Left colon (tissue), 2 donors: ENCODE measurements around the gene APBA2. TPM values are rescaled to one million over a fixed set of nuclear protein-coding genes. Genes with fewer than 3 reads are reported as not detected.

ENCODE experiments used
- ATAC-seq: fragments of 200-7000 bp; cut with Tn5 transposase; one replicate; pipeline ENCODE4 v1.9.1; 2020; ENCODE audit warnings: mild to moderate bottlenecking, moderate library complexity
- DNase-seq, 2 donors: peaks; one replicate each; pipeline ENCODE4 v3.0.0-alpha.2; 2020
- intact Hi-C, 2 donors: fragments of 100-400 bp; cut with DNase I in 1 of 2; cut with micrococcal nuclease in 1 of 2; formaldehyde crosslinking; loops; one replicate each; pipeline versions ENCODE4 v1.11.2 to v1.14.0; 2022; cut with DNase I, micrococcal nuclease
- total RNA-seq, 2 donors: library from RNA; stranded (reverse); fragmentation: NEBNext Ultra II Directional; extraction: Animal tissue kit (Norgen Biotek cat#: 25700); gene quantifications; one replicate each; pipeline ENCODE4 v1.2.1, GENCODE V29; 2021
- donor health status: DM: no; HTN: no; CAD: no.
- donor health status: DM: yes; HTN: yes; CAD: no.

APBA2 gene
- total RNA-seq, 2 donors from 2014 or later: 1.2 to 1.6 TPM

DNA sequence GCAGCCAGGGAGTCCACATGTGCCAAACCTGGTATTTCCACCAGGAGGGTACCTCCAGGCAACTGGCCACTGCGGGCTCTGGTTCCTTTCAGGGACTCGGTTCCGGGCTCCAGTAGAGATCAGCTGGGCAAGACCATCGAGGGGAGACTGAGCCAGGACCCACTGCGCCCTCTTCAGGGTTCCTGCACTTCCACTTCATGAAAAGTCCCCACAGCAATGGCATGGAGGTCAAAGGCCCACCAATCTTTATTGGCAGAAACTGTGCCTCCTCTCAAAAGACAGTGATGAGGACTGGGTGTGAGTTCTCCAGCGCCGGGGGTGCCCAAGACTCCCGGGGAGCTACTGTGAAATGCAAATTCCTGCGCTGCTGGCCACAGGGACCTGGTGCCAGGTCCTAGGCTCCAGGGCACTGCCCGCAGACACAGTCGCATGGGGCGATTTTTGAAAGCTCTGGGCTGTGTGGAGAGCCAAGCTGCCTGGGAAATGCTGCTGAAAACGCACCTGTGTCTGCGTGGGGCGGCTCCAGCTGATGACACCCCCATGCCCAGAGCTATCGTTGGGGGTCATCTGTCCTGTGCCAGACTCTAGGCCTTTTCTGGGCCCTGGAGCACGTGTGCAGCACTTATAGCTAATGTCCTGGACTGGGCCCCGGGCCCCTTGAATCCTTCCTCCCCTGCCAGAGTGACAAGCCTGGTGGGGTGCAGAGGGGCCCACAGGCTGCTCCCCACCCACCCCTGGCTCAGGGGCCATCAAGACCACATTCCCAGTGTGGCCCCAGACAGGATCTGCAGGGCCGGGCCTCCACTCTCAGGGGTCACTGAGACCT is 239.8 kb downstream of the APBA2 start:
- no peak for DNase-seq
- intact Hi-C loops: loop anchor here in 1 of 2 donors (10.0 kb wide), 1 partner anchor 59 kb away; no protein-coding TSS in a partner anchor
- ATAC-seq: no peak

DNA sequence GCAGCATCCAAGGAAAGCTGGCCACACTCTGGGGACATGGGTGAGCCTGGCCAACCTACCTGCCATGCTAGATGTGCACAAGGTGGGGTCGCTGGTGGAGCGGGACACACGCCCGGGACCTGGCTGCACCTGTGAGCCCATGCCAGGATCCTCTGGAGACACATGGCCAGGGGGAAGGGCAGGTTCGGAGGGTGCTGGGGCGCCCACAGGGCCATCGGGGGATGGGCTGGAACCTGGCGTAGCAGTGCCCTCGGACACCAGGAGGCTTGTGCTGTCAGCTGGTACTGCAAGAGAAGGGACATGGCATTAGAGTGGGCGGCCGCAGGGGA is 240.4 kb downstream of the APBA2 start:
- intact Hi-C loops: loop anchor here in 1 of 2 donors (10.0 kb wide), 1 partner anchor 59 kb away; no protein-coding TSS in a partner anchor
- ATAC-seq: no peak
- no peak for DNase-seq

DNA sequence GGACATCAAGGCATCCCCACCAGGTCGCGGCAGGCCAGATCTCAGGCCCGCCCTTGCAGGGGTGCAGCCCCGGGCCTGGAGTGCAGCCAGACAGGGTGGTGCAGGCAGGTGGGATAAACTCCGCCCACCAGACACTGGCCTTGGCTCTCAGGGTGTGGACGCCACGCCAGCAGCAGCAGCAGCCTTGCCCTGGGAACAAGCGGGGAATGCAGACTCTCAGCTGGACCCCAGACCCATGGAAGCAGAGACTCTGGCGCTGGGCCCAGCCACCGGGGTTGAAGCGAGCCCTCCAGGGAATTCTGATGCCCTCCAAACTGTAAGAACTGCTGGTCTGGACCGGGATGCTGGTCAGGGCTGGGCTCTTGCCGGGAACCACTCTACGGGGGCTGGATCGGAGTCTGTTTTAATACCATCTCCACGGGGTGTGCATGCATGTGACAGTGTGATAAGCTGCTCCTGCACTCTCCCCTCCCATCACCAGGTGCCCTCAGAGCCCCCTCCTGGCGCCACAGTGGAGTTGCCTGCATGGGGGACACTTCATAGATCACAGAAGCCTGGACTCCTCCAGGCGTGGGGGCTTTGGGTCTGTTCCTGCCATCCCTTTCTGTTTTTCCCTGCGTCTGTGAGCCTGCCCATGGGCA is 241.2 kb downstream of the APBA2 start:
- DNase-seq (no peak), ATAC-seq (peak; percentile 26)
- intact Hi-C loops: loop anchor here in 1 of 2 donors (10.0 kb wide), 1 partner anchor 58 kb away; no protein-coding TSS in a partner anchor

DNA sequence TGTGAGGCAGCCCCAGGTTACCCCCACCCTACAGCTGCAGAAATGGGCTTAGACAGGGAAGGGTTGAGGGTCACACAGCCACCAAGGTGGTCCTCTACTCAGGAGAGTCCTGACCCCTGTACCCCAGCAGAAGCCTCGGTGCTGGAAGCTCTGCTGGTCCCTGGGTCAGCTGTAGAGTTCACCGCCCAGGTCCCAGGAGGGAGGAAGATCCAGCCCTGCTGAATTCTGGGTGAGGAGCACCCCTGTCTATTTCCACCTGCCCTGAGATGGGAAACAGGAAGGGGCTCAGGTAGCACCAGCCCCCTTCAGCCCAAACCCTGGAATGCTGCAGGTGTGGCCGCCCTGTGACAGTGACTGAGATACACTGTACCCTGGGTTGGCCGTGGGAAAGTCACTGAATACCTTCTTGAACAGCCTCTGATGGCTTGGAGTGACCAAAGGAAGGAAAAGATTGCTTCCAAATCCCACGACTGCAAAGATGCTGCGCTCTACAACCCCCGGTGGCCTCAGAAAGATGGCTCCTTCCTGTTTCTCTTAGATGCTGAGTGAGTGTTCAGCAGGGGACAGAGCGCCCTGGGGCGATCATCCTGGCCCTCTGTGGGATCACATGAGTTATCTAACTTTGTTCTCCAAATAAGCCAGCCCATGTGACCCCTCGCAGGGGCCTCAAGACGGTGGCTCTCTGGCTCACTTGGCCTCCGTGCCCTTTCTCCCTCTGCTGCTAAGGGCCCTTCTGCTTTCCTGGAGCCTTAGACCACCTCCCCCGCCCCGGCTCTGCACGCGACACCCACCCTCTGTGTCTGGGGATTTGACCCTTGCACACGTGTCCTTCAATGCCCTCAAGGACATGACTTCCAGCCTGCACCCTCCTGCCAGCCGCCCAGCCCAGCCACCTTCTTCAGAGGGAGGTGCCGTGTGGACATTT is 242.0 kb downstream of the APBA2 start:
- DNase-seq: peak in 1 of 2 donors; percentile 20
- ATAC-seq: no peak
- intact Hi-C loops: loop anchor here in 1 of 2 donors (10.0 kb wide), 1 partner anchor 57 kb away; no protein-coding TSS in a partner anchor

DNA sequence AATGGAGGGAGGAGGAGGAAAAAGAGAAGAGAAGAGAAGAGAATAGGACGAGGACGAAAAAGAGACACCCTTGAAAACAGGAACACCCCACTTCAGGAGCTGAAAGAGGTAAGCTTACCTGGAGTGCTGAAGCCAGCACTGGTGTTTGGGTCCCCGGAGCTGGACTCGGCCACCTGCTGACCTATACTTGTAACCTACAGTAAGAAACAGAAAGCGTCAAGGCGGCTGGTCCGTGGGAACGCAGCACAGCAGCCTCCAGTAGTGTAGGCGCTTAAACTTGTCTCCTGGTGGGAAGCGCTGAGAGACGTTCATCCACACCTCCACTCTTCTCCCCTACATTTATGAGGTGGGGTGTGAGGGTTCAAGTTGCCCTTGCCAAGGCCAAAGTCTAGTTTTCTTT is 242.9 kb downstream of the APBA2 start:
- DNase-seq (peak in 1 of 2 donors; percentile 5), ATAC-seq (no peak)
- intact Hi-C loops: loop anchor here in 1 of 2 donors (10.0 kb wide), 1 partner anchor 56 kb away; no protein-coding TSS in a partner anchor

DNA sequence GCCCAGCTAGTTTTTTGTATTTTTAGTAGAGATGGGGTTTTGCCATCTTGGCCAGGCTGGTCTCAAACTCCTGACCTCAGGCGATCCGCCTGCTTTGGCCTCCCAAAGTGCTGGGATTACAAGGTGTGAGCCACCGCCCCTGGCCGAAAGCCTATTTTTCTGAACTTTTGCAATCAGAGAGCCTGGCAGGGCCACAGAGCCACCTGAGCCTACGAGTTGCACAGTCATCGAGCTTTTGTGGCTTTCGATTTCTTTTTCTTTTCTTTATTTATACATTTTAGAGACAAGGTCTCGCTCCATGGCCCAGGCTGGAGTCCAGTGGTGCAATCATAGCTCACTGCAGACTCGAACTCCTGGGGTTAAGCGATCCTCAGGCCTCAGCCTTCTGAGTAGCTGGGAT is 243.4 kb downstream of the APBA2 start:
- intact Hi-C loops: loop anchor here in 1 of 2 donors (10.0 kb wide), 1 partner anchor 56 kb away; no protein-coding TSS in a partner anchor

DNA sequence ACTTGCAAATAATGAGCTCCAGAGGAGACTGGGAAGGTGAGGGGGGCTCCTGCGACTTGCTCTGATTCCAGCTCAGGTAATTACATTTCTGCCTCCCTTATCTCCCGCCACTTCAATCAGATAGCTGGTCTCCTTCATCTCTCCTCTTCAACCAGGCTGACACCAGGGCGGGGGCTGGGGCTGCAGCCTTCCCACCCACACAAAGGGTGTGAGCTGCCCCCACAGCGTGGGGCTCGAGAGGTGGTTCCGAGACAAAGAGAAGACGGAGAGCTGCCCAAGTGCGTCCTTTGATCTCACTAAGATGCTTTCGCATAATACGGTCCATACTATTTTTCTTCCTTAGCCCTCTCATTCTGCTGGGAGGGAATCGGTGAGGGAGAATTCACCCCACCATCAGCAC is 244.2 kb downstream of the APBA2 start:
- DNase-seq (no peak), ATAC-seq (no peak)
- intact Hi-C loops: loop anchor here in 1 of 2 donors (10.0 kb wide), 1 partner anchor 55 kb away; no protein-coding TSS in a partner anchor

More for the DNA sequence above, 243.4 kb downstream of the APBA2 start:
- ATAC-seq: no peak
- DNase-seq: no peak

DNA sequence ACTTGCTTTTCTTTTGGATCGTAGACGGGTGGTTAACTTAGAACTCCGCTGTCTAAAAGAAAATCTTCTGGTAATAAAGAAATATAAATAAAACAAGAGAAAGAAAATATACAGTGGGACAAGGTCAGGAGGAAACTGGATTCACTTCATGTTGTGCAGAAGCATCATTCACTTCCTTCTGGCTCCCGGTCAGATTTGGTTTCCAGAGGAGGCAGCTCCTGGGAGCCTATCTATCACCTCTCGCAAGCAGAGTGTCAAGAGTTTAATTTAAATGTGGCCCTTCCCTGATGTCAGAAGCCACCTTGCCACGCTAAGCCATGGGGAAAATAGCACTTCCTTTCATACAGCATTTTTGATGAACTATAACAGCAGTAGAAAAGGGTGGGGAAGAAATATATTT is 244.7 kb downstream of the APBA2 start:
- intact Hi-C loops: no loop called here
- DNase-seq (no peak), ATAC-seq (no peak)

DNA sequence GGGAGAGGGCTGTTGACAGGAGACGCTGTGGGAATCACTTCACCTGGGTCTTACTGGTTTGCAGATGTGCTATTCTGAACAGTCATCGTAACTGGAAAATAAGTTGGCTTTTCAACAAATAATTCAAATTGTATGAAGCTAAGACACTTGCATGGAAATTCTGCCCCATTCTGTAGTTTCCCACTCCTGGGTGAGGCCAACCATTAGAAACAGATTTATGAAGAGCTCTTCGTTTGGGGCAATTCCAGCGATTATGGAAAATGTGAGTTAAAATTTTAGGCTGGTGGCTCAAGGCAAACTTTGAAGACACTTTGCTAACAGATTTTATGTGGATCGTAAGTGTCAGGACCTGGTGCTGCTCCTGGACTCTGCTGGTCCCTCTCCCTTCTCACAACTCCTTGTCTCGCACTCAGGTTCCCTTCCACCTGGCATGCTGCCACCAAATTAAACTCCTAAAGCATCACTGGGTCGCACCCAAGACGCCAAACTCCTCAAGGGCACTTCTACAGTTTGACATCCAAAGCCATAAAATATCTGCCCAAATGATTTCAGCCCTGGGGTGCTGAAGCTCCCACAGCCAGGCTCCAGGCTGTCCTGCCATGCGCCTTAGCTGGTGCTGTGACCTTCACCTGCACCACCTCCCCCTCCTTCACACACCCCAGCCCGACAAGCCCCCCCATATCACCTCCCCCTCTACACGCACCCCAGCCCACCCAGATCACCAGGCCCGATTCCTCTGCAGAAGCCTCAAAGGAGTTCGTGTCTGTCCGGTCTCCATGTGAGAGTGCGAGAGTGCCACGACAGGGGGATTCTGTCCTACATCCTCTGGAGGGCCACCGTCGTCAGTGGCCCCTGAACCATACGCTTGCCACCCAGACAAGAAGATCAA is 245.4 kb downstream of the APBA2 start:
- no peak for DNase-seq
- intact Hi-C loops: no loop called here
- no peak for ATAC-seq

DNA sequence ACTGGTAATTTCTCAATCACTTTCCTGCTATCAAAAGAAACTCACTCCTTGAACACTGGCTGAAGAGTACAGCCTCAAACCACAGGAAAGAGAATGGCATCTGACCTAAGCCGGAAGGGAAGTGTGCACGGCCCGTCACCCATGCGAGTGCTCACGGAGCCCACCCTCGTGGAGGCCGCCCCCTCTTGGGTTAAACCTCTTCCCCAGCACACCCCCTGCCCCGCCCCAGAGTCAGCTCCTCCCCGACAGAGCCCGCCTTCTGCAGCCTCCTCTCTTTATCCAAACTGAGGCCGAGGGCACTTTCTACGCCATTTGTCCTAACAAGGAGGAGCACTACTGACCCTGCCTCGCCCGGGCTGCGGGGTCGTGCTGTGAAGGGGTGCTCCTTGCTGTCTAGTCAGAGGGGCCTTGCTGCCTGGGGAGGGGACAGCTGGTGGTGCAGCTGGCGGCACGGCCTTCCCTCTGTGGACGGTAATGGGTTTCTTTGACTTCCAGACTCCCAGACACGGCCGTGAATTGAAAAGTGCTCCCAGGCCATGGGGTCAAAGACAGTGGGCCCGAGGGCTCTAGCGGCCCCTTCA is 246.2 kb downstream of the APBA2 start:
- no peak for ATAC-seq
- DNase-seq: no peak
- intact Hi-C loops: no loop called here

DNA sequence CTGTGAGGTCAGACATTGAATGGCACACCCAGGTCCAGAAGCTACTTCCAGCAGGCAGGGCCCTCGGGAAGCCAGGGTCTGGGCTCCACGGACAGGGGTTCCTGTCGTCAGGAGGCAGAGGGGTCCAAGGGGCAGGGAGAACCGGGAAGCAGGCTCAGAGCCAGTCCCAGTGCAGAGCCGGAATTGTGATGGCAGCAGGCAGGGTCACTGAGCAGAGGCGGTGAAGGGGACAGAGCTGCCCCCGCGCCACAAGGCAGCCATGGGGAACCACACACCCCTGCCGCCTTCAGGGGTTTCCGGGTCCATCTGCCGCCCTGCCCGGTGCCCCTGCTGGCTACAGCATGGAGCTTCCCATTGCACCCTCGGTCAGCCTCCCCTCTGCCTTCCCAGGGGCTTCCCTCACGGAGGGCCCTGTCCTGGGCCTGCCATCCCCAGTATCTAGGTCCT is 247.0 kb downstream of the APBA2 start:
- intact Hi-C loops: no loop called here
- ATAC-seq (no peak), DNase-seq (no peak)

DNA sequence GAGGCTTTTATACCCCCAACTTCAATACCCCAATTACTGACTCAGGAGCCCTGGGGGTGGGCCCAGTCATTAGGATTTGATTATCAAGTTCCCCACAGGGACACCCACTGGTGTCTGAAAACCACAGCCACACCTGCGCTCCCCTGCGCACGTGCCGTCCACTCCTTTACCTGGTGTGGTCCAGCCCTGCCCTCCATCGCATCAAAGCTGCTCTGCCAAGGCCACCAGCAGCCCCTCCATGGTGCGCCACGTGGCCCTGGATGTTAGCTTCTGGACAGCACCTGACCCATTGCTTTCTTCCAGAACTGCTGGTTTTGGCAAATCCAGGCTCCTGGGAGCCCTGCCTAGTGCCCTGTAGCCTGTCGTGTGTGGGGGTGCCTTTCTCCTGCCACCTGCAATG is 247.5 kb downstream of the APBA2 start:
- intact Hi-C loops: no loop called here
- ATAC-seq (no peak), DNase-seq (no peak)

DNA sequence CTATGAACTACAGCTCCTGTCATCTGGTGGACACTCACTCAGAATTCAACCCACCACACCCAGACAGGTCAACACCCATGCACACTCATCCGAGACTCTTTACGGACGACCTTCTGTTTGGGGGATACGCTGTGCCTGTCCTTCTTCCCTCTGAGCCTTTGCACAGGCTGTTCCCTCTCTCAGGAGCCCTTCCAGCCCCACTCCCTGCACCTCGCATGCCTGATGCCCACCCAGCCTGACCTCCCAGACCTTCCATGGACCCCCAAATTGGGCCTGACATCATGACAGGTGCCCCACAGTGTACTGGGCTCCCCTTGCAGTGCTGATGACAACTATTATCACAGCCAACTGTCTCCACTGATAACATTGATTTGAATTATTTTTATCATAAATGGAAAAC is 248.0 kb downstream of the APBA2 start:
- DNase-seq: no peak
- intact Hi-C loops: no loop called here
- ATAC-seq: no peak

DNA sequence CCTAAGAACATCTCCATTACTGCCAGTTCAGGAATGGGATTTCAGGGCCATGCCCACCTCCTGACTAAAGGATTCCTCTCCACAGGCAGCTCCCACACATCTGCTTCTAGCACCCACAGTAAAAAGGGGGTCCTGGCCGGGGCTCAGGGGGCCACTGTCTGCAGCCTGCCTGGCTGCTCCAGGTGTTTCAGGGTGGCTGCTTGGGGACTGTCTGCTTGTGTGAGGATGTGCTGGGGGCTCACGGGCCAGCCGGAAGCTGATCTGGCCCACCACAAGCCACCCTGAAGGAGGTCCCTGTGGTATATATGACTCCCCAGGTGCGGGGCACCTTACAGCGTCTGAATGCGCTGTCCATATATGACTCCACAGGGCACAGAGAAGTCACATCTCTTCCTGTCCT is 248.5 kb downstream of the APBA2 start:
- DNase-seq: no peak
- no peak for ATAC-seq
- intact Hi-C loops: no loop called here

DNA sequence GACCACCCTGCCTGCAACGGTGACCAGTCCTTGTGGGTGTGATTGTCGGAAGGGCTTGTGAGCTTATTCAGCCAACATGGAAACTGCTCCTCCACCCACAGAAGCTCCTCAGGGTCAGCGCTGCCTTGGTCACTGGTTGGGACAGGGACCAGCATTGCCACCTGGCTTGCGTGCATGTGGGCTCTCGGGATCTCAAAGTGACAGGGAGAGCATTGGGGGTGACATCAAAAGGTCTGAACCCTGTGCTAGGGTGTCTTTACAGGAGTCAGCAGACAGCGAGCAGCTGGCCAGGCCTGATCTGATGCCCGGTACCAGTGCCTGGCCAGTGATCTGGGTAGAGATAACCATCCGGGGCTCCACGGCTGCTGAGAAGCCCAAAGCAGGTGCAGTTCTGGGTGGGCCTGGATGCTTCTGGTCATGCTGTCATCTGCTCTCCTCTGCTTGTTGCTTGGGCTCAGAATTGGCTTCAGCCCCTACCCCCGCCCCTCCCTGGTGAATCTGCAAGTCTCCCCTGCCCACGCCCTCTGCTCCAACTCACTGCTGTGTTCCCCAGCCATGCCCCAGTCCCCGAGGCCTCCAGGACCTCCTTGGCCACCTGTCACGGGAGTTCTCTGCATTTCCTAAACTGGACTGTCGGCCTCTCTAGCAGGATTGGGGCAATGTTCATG is 249.0 kb downstream of the APBA2 start:
- intact Hi-C loops: no loop called here
- ATAC-seq (no peak), DNase-seq (no peak)

DNA sequence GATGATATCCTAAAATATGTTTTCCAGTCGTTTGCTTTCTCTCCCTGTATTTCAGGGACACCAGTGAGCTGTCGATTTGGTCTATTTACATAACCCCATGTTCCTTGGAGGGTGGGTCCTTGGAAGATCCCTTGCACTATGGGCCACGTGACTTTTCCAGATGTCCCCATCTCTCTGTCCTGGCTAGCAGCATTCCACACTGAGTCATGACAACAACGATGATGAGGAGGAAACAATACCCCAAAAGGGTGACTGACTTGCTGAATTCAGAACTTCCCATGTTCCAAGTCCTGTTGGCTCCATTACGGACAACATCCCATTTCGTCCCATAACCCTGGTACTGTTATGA is 249.5 kb downstream of the APBA2 start:
- intact Hi-C loops: no loop called here
- DNase-seq: no peak
- ATAC-seq: no peak
